Prostate gland (tissue), 2 donors: ENCODE data around the gene CEBPZ.

Experiments
- POLR2A ChIP-seq: fragments of 450-650 bp; IDR thresholded peaks from one replicate; pipeline ENCODE4 v1.6.1; 2016; ENCODE audit warnings: antibody characterized with exemption, mild to moderate bottlenecking
- POLR2AphosphoS5 ChIP-seq: sonication (generic); formaldehyde crosslinking; IDR thresholded peaks from one replicate; pipeline ENCODE4 v1.6.1; 2017; ENCODE audit warnings: antibody characterized with exemption
- TF ChIP-seq, protein P1 (sequence below), 4 experiments: fragments of 200-600 bp in 2 of 4; fragments of 450-650 bp in 2 of 4; sonication (generic) in 2 of 4; IDR thresholded peaks; 1 replicate in 3 of 4; 2 replicates in 1 of 4; pipeline ENCODE4 v1.5.1; 2016 to 2019; ENCODE audit warnings: antibody characterized with exemption in 4 of 4, mild to moderate bottlenecking in 2 of 4, moderate library complexity in 2 of 4

DNA sequence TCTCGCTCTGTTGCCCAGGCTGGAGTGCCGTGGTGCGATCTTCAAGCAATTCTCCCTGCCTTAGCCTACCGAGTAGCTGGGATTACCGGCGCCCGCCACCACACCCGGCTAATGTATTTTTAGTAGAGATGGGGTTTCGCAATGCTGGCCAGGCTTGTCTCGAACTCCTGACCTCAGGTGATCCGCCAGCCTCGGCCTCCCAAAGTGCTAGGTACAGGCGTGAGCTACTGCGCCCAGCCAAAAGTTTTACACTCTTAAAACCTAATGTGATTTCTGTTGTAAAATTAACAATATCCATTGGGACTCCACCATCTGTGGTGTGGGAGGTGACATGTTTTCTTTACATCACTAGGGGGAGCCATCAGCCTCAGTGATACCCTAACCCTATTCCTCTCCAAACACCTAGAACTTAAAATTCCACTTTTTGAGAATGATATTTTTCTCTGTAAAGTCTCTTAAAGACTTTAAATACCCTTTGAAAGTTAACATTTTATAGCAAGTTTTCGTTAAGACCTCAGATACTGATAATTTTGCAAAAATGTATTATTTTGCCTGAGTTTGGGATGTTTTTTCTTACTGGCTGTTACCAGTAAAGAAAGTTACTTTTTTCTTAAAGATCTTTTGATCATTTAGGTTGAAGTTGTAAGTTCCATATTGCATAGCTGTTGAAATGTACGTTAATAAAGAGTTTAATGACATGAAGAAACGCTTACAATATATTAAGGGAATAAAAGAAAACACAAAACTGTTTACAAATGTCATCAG lies 63.0 kb downstream of the CEBPZ start:
- TF ChIP-seq, protein P1, sequence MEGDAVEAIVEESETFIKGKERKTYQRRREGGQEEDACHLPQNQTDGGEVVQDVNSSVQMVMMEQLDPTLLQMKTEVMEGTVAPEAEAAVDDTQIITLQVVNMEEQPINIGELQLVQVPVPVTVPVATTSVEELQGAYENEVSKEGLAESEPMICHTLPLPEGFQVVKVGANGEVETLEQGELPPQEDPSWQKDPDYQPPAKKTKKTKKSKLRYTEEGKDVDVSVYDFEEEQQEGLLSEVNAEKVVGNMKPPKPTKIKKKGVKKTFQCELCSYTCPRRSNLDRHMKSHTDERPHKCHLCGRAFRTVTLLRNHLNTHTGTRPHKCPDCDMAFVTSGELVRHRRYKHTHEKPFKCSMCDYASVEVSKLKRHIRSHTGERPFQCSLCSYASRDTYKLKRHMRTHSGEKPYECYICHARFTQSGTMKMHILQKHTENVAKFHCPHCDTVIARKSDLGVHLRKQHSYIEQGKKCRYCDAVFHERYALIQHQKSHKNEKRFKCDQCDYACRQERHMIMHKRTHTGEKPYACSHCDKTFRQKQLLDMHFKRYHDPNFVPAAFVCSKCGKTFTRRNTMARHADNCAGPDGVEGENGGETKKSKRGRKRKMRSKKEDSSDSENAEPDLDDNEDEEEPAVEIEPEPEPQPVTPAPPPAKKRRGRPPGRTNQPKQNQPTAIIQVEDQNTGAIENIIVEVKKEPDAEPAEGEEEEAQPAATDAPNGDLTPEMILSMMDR (IDR thresholded peaks at IDR 0.05), result peak in 3 of 4 experiments; percentile 38 to 55 (median 52)
- TF ChIP-seq POLR2A (no peak), POLR2AphosphoS5 (no peak)
